Right kidney (tissue), 9 donors: Measurements from ENCODE around the gene FHIP2A.
"Not testable (repeated sequence)": the region's sequence is repeated elsewhere in the genome, so short reads cannot be mapped to it uniquely, and the experiment has no call there.

Experiments used
- DNase-seq: peaks from one replicate; pipeline ENCODE4 v3.0.0-alpha.2; 2016
- long read RNA-seq, 8 donors: transcript quantifications; one replicate each; lab custom pipeline, GENCODE V29; 2026

Gene FHIP2A, protein sequence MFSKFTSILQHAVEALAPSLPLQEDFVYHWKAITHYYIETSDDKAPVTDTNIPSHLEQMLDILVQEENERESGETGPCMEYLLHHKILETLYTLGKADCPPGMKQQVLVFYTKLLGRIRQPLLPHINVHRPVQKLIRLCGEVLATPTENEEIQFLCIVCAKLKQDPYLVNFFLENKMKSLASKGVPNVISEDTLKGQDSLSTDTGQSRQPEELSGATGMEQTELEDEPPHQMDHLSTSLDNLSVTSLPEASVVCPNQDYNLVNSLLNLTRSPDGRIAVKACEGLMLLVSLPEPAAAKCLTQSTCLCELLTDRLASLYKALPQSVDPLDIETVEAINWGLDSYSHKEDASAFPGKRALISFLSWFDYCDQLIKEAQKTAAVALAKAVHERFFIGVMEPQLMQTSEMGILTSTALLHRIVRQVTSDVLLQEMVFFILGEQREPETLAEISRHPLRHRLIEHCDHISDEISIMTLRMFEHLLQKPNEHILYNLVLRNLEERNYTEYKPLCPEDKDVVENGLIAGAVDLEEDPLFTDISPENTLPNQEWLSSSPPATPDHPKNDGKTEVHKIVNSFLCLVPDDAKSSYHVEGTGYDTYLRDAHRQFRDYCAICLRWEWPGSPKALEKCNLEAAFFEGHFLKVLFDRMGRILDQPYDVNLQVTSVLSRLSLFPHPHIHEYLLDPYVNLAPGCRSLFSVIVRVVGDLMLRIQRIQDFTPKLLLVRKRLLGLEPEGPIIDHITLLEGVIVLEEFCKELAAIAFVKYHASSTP
- long read RNA-seq, donor 1, result 0 reads
- long read RNA-seq, donor 2, full-length matches to known transcripts, result 1 of 1 reads
- long read RNA-seq, donor 2, partial matches to known transcripts, result 0 of 1 reads
- long read RNA-seq, donor 2, other reads (novel, unspliced or antisense), result 0 of 1 reads
- long read RNA-seq, donor 3, full-length matches to known transcripts, result 1 of 1 reads
- long read RNA-seq, donor 3, partial matches to known transcripts, result 0 of 1 reads
- long read RNA-seq, donor 3, other reads (novel, unspliced or antisense), result 0 of 1 reads
- long read RNA-seq, donor 4, full-length matches to known transcripts, result 4 of 4 reads
- long read RNA-seq, donor 4, partial matches to known transcripts, result 0 of 4 reads
- long read RNA-seq, donor 4, other reads (novel, unspliced or antisense), result 0 of 4 reads
- long read RNA-seq, donor 5, full-length matches to known transcripts, result 2 of 2 reads
- long read RNA-seq, donor 5, partial matches to known transcripts, result 0 of 2 reads
- long read RNA-seq, donor 5, other reads (novel, unspliced or antisense), result 0 of 2 reads
- long read RNA-seq, donor 6, full-length matches to known transcripts, result 3 of 3 reads
- long read RNA-seq, donor 6, partial matches to known transcripts, result 0 of 3 reads
- long read RNA-seq, donor 6, other reads (novel, unspliced or antisense), result 0 of 3 reads
- long read RNA-seq, donor 7, full-length matches to known transcripts, result 3 of 3 reads
- long read RNA-seq, donor 7, partial matches to known transcripts, result 0 of 3 reads
- long read RNA-seq, donor 7, other reads (novel, unspliced or antisense), result 0 of 3 reads
- long read RNA-seq, donor 8, full-length matches to known transcripts, result 4 of 4 reads
- long read RNA-seq, donor 8, partial matches to known transcripts, result 0 of 4 reads
- long read RNA-seq, donor 8, other reads (novel, unspliced or antisense), result 0 of 4 reads

- DNase-seq, result no peak
Measured at GRCh38 chr10:114821293-114821914, at the start of gene FHIP2A. Gene FHIP2A, plus strand, starts transcription at chr10:114821780. Its CDS starts 299 bp downstream, at chr10:114822079.

GRCh38 chr10:114772496-114773196, 48.9 kb upstream of the FHIP2A start:
- DNase-seq, result no peak

DNA sequence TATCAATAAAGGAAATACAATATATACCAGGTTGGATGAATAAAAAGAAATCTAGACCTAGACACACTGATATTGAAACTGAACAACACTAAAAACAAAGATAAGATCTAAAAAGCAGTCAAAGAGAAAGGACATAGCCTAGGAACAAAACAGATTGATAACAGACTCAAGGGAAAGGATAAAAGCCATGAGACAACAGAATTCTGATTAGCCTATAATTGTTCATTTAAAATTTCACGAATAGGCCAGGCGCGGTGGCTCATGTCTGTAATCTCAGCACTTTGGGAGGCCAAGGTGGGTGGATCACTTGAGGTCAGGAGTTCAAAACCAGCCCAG, 48.4 kb upstream of the FHIP2A start:
- no peak for DNase-seq

- not testable (repeated sequence) for DNase-seq
Measured at GRCh38 chr10:114775082-114775481, 46.5 kb upstream of the FHIP2A start.

- no peak for DNase-seq
Measured at GRCh38 chr10:114777415-114777814, 44.2 kb upstream of the FHIP2A start.

GRCh38 chr10:114779803-114780576, 41.6 kb upstream of the FHIP2A start:
- DNase-seq, result no peak

GRCh38 chr10:114780577-114781184, 40.9 kb upstream of the FHIP2A start:
- DNase-seq, result no peak

GRCh38 chr10:114782666-114783065, 38.9 kb upstream of the FHIP2A start:
- DNase-seq, result no peak

- no peak for DNase-seq
Measured at GRCh38 chr10:114783686-114784085, 37.9 kb upstream of the FHIP2A start.

DNA sequence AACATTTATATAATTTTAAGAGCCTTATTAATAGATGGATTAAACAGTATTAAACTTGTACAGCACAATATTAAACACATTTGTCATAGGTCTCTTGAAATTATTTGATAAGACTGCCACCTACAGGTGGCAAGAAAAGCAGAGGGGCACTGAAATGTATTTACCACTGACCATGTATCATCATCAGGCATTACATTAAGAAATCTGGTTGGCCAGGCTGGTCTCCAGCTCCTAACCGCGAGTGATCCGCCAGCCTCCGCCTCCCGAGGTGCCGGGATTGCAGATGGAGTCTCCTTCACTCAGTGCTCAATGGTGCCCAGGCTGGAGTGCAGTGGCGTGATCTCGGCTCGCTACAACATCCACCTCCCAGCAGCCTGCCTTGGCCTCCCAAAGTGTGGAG, 35.1 kb upstream of the FHIP2A start:
- not testable (repeated sequence) for DNase-seq

DNA sequence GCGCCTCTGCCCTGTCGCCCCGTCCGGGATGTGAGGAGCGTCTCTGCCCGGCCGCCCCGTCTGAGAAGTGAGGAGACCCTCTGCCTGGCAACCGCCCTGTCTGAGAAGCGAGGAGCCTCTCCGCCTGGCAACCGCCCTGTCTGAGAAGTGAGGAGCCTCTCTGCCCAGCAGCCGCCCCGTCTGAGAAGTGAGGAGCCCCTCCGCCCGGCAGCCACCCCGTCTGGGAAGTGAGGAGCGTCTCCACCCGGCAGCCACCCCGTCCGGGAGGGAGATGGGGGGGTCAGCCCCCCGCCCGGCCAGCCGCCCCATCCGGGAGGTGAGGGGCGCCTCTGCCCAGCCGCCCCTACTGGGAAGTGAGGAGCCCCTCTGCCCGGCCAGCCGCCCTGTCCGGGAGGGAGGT, 34.4 kb upstream of the FHIP2A start:
- DNase-seq, result not testable (repeated sequence)

- DNase-seq, result no peak
Measured at GRCh38 chr10:114791768-114792167, 29.8 kb upstream of the FHIP2A start.

- DNase-seq, result no peak
Measured at GRCh38 chr10:114795039-114795438, 26.5 kb upstream of the FHIP2A start.

DNA sequence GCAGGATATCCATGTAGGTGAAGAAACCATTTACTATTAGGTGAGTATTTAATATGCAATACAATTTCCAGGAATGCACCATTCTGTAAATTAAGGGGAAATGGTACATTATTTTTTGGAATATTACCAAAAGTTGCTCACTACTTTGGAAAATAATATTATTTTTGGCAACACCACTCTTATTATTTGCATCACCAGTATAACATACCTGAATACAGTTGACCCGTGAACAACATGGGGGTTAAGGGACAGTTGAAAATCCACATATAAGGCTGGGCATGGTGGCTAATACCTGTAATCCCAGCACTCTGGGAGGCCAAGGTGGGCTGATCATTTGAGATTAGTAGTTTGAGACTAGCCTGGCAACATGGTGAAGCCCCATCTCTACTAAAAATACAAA, 21.2 kb upstream of the FHIP2A start:
- DNase-seq, result no peak

- no peak for DNase-seq
Measured at GRCh38 chr10:114801411-114801813, 20.2 kb upstream of the FHIP2A start.

- no peak for DNase-seq
Measured at GRCh38 chr10:114802177-114802576, 19.4 kb upstream of the FHIP2A start.

- DNase-seq, result no peak
Measured at GRCh38 chr10:114806562-114807391, 14.8 kb upstream of the FHIP2A start.

GRCh38 chr10:114808982-114809381, 12.6 kb upstream of the FHIP2A start:
- no peak for DNase-seq
